GM18526 (cell line): Measurements from ENCODE around the gene ARHGEF33.

ENCODE experiments used
- POLR2A ChIP-seq: IDR thresholded peaks from 3 replicates; pipeline ENCODE4 v1.6.1; 2011; ENCODE audit not compliant: insufficient read length; ENCODE audit errors: extremely low read depth

ARHGEF33 gene

GRCh38 chr2:38945372-38945771 lies 55.7 kb downstream of the ARHGEF33 start:
- TF ChIP-seq POLR2A, result no peak

GRCh38 chr2:38945911-38946310 lies 56.2 kb downstream of the ARHGEF33 start:
- TF ChIP-seq POLR2A, result no peak

- no peak for TF ChIP-seq POLR2A
Observed at GRCh38 chr2:38947241-38948239, 57.9 kb downstream of the ARHGEF33 start.

GRCh38 chr2:38948387-38948882 lies 58.8 kb downstream of the ARHGEF33 start:
- TF ChIP-seq POLR2A, result no peak

DNA sequence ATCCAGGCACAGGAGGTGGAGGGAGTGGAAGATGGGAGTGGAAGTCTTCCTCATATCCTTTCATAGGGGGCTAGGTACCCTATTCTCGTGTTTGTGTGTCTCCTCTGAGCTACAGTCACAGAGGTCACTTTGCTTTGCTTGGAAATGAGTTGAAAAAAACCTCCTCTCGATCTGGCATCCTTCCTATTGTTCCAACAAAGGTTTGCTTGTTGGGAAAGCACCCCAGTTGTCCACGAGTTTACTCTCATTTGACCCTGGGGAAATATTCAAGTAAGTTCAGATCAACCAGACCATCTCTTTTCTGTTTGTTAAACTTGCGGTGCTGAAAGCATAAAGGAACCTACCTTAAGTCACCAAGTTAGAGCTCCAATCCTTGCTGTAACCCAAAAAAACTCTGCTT lies 59.3 kb downstream of the ARHGEF33 start:
- TF ChIP-seq POLR2A, result no peak

DNA sequence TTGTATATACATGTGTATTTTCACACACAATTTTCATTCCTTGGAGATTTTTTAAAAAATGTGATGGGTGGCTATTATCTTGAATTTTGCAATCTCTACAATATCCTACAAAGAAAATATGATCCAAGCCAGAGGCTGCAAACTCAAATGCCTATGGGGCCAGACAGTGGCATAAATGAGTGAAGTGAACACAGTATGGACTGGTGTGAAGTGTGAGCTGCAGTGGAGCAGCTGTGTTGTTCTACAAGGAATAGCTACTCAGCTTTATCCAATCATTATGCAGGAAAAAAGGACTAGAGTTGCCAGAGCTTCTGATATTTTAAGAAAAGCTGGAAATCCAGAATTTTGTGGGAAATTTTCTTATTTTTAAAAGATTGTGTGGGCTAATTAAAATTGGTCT lies 62.1 kb downstream of the ARHGEF33 start:
- no peak for TF ChIP-seq POLR2A

- TF ChIP-seq POLR2A, result no peak
Observed at GRCh38 chr2:38957972-38958371, 68.3 kb downstream of the ARHGEF33 start.

DNA sequence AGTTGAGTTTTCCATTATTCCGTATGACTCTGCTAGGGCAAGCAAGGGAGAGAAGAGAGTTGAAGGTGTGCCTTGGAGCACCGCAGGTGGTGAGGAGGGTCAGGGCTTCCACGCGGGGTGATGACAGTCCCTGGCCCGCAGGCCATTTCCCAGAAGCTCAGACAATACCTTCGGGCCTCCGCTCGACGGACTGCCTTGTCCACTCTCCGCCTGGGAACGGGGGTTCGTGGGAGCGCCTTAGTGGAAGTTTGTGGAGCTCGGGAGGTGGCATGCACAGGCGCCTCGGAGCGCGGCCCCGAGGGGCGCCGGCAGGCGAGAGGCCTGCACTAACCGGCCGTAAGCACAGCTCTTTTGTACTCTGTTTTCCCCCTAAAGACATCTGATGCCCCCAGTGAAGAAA lies 69.8 kb downstream of the ARHGEF33 start:
- no peak for TF ChIP-seq POLR2A

GRCh38 chr2:38959938-38960608 lies 70.4 kb downstream of the ARHGEF33 start:
- no peak for TF ChIP-seq POLR2A

DNA sequence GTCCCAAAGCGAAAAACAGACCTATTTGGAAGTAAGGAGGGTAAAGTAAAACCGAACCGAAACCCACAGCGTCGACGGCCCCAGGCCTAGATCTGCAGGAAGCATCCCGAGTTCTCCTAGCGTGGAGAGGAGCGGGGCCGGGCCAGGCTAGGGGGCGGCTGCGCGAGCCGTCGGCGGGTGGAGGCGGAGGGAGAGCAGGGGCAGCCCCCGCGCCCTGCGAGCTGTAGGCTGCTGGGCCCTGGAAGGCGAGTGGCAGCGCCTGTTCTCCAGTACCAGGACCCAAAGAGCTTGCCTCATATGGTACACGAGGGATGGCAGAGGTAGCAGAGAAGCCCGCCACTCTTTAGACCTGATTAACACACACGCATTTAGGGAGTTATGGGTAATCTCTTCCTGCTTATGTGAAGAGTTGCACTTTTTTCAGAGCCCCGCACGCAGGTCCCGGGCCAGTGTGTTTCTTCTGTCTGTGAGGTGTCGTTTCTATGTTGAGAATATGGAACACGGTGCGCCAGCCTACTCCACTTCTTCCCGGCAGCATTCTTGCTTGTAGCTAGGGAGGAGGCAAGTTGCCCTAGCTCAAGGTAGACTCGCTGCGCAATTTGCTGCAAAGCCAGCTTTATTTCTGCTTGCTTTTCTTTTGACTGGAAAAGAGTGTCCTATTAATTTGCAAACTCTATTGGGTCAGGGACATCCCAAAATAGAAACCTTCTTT lies 71.1 kb downstream of the ARHGEF33 start:
- no peak for TF ChIP-seq POLR2A

- no peak for TF ChIP-seq POLR2A
Observed at GRCh38 chr2:38966006-38966405, 76.3 kb downstream of the ARHGEF33 start.

DNA sequence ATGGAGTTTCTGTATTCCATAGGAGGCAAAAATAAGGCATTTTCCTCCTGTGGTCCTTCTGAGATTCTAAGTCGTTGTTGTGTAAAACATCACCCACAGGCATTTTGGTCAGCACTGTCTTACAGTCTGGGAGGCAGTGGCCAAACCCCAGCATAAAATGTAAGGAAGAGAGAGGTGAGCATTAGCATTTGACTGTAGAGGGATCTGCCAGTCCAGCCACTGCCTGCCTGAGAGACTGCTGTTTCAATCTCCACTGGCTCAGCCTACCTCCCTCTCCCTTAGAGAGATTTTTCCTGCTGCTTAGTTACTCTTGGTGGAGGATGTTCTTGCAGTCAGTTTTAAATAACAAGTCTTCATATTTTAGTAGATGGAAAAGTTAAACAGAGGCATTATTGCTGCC lies 77.0 kb downstream of the ARHGEF33 start:
- no peak for TF ChIP-seq POLR2A

GRCh38 chr2:38968021-38968420 lies 78.3 kb downstream of the ARHGEF33 start:
- no peak for TF ChIP-seq POLR2A

DNA sequence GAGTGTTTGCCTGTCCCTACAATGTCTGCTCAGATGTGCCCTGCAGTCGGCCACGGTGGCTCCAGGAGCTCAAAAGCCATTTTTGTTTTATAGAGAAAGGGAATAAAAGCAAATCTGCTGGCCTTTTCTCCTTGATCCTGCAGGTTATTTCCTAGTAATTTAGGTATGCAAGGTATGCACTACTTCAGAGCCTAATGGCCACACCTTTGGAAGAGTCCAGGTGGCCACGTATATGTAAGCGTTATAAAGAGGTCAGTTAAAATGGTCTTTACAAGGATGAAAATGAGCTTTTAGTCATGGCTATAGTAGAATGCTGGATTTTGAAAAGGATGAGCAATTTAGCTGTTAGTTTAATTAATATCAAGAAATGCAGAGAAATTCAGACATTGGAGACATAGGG lies 81.7 kb downstream of the ARHGEF33 start:
- no peak for TF ChIP-seq POLR2A

DNA sequence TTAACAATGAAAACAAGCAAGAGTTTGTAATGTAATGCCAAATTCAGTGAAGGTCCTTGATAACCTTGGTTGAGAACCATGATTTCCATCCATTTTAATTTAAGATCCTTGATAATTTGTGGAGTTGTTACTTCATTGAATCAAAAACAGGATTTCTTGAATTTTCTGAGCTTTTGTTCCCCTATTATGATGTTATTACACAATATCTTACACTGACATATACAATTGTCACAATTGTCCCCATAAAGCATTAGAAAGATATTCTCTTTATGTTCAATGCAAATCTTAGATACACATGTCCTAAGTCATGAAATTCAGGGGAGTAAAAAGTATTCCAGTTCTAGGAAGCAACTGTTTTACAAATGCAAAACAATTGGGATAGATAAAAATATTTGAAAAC lies 83.6 kb downstream of the ARHGEF33 start:
- no peak for TF ChIP-seq POLR2A
